Activated T-cell treated with anti-CD3 and anti-CD28 coated beads, Interleukin-2, amount 50 U/mL, for 72 hours (primary cell): ENCODE results near the gene TAPBPL. TPM values are rescaled to one million over a fixed set of nuclear protein-coding genes. Genes with fewer than 3 reads are reported as not detected.

Experiments
- ATAC-seq, 2 donors: fragments of 150-1000 bp; cut with Tn5 transposase; replicated peaks in 1 of 2; 2 replicates each; pipeline ENCODE4 v1.10.0; 2021; ENCODE audit warnings: moderate library complexity in 2 of 2, mild to moderate bottlenecking in 1 of 2
- DNase-seq, 2 donors: peaks; one replicate each; pipeline ENCODE4 v3.0.0; 2021 to 2022; ENCODE audit warnings: mixed read lengths in 1 of 2
- H3K27ac Mint-ChIP-seq: one replicate; pipeline ENCODE4 v1.8.0; 2022; ENCODE audit warnings: mild to moderate bottlenecking, moderate library complexity, mixed read lengths
- H3K27me3 Mint-ChIP-seq: one replicate; pipeline ENCODE4 v1.8.0; 2022; ENCODE audit warnings: low read depth, mixed read lengths
- H3K36me3 Mint-ChIP-seq, 2 donors: one replicate each; pipeline ENCODE4 v1.8.0; 2022; ENCODE audit warnings: mixed read lengths in 2 of 2, mild to moderate bottlenecking in 1 of 2; ENCODE audit not compliant: insufficient read depth in 2 of 2
- H3K4me1 Mint-ChIP-seq: one replicate; pipeline ENCODE4 v1.8.0; 2022; ENCODE audit warnings: low read depth, mixed read lengths
- H3K4me3 Mint-ChIP-seq, 2 donors: one replicate each; pipeline ENCODE4 v1.8.0; 2022; ENCODE audit warnings: mild to moderate bottlenecking in 2 of 2, mixed read lengths in 2 of 2, moderate library complexity in 2 of 2
- H3K9me3 Mint-ChIP-seq, 2 donors: one replicate each; pipeline ENCODE4 v1.8.0; 2022; ENCODE audit warnings: mixed read lengths in 2 of 2
- total RNA-seq, 2 donors: library from RNA; stranded (reverse); gene quantifications; one replicate each; pipeline ENCODE4 v1.2.3, GENCODE V29; 2022

TAPBPL gene
- total RNA-seq, 2 donors from 2014 or later, result 26.0 to 29.6 TPM

- peak overlapping the region; percentile 91 for H3K27ac Mint-ChIP-seq
- ATAC-seq (peak; percentile 79 to 82), DNase-seq (peak; percentile 66 to 80)
- H3K36me3 Mint-ChIP-seq, result peaks cover 9 to 20% of the 10 kb centered on the region in 2 donors
- no peaks in the 10 kb centered on the region for H3K9me3 Mint-ChIP-seq
- no peaks in the 10 kb centered on the region for H3K27me3 Mint-ChIP-seq
- H3K4me1 Mint-ChIP-seq, result peaks cover 88% of the 10 kb centered on the region
- H3K4me3 Mint-ChIP-seq, result peak overlapping the region; percentile 94 to 99
Measured at GRCh38 chr12:6443361-6443983, 8.4 kb upstream of the TAPBPL start.

GRCh38 chr12:6444031-6444430, 7.8 kb upstream of the TAPBPL start:
- no peaks in the 10 kb centered on the region for H3K9me3 Mint-ChIP-seq
- no peak for DNase-seq
- H3K4me1 Mint-ChIP-seq, result peaks cover 83% of the 10 kb centered on the region
- H3K36me3 Mint-ChIP-seq, result peaks cover 9 to 20% of the 10 kb centered on the region in 2 donors
- peak; percentile 35 to 39 for ATAC-seq
- H3K27ac Mint-ChIP-seq, result peak overlapping the region; percentile 91
- H3K4me3 Mint-ChIP-seq, result peak overlapping the region; percentile 94 to 99
- H3K27me3 Mint-ChIP-seq, result no peaks in the 10 kb centered on the region

- Mint-ChIP-seq H3K9me3 (no peaks in the 10 kb centered on the region), H3K36me3 (peaks cover 9 to 20% of the 10 kb centered on the region in 2 donors), H3K27ac (peak within 1 kb of the TSS; percentile 93), H3K4me1 (peaks cover 84% of the 10 kb centered on the region), H3K4me3 (peak within 1 kb of the TSS; percentile 94 to 99), H3K27me3 (no peaks in the 10 kb centered on the region)
- peak in 1 of 2 donors; percentile 23 for DNase-seq
- peak; percentile 13 to 28 for ATAC-seq
Measured at GRCh38 chr12:6444704-6445688, 6.8 kb upstream of the TAPBPL start, which contains the start of gene CD27. CD27 (plus strand) TSS chr12:6444955; CDS start chr12:6445096, 141 bp downstream.

- Mint-ChIP-seq H3K4me3 (peak overlapping the region; percentile 100), H3K27me3 (no peaks in the 10 kb centered on the region), H3K27ac (peak overlapping the region; percentile 99), H3K36me3 (peaks cover 18 to 38% of the 10 kb centered on the region in 2 donors), H3K9me3 (no peaks in the 10 kb centered on the region), H3K4me1 (peaks cover 86% of the 10 kb centered on the region)
- ATAC-seq, result no peak
- DNase-seq, result no peak
Measured at GRCh38 chr12:6450091-6450868, 1.6 kb upstream of the TAPBPL start.

- Mint-ChIP-seq H3K27me3 (no peaks in the 10 kb centered on the region), H3K4me1 (peaks cover 85% of the 10 kb centered on the region), H3K9me3 (no peaks in the 10 kb centered on the region), H3K27ac (peak overlapping the region; percentile 99), H3K4me3 (peak overlapping the region; percentile 100), H3K36me3 (peaks cover 14 to 34% of the 10 kb centered on the region in 2 donors)
- DNase-seq (peak in 1 of 2 donors; percentile 36), ATAC-seq (peak; percentile 6 to 8)
Measured at GRCh38 chr12:6450869-6451347, 934 bp upstream of the TAPBPL start.

- ATAC-seq (peak in 1 of 2 donors; percentile 4), DNase-seq (no peak)
- H3K27me3 Mint-ChIP-seq, result no peaks in the 10 kb centered on the region
- H3K4me1 Mint-ChIP-seq, result peaks cover 85% of the 10 kb centered on the region
- H3K36me3 Mint-ChIP-seq, result peaks cover 14 to 40% of the 10 kb centered on the region in 2 donors
- H3K4me3 Mint-ChIP-seq, result peak overlapping the region; percentile 100
- no peaks in the 10 kb centered on the region for H3K9me3 Mint-ChIP-seq
- H3K27ac Mint-ChIP-seq, result peak overlapping the region; percentile 99
Measured at GRCh38 chr12:6452245-6452943, 552 bp downstream of the TAPBPL start.

GRCh38 chr12:6452944-6453630, 1.2 kb downstream of the TAPBPL start:
- Mint-ChIP-seq H3K4me3 (peak overlapping the region; percentile 100), H3K27me3 (no peaks in the 10 kb centered on the region), H3K9me3 (no peaks in the 10 kb centered on the region), H3K4me1 (peaks cover 82% of the 10 kb centered on the region), H3K36me3 (peaks cover 11 to 42% of the 10 kb centered on the region in 2 donors), H3K27ac (peak overlapping the region; percentile 99)
- DNase-seq (peak in 1 of 2 donors; percentile 34), ATAC-seq (peak in 1 of 2 donors; percentile 52)

GRCh38 chr12:6457220-6457945, 5.5 kb downstream of the TAPBPL start:
- no peaks in the 10 kb centered on the region for H3K9me3 Mint-ChIP-seq
- peak overlapping the region; percentile 83 for H3K27ac Mint-ChIP-seq
- H3K4me3 Mint-ChIP-seq, result no peak overlapping the region

GRCh38 chr12:6458281-6459003, 6.6 kb downstream of the TAPBPL start:
- DNase-seq (no peak), ATAC-seq (no peak)
- no peak overlapping the region for H3K4me3 Mint-ChIP-seq
- H3K27me3 Mint-ChIP-seq, result no peaks in the 10 kb centered on the region
- H3K36me3 Mint-ChIP-seq, result peaks cover 23 to 63% of the 10 kb centered on the region in 2 donors
- H3K4me1 Mint-ChIP-seq, result peaks cover 91% of the 10 kb centered on the region
- H3K9me3 Mint-ChIP-seq, result no peaks in the 10 kb centered on the region
- peak overlapping the region; percentile 45 for H3K27ac Mint-ChIP-seq

More at GRCh38 chr12:6457220-6457945, 5.5 kb downstream of the TAPBPL start:
- DNase-seq (no peak), ATAC-seq (no peak)
- Mint-ChIP-seq H3K27me3 (no peaks in the 10 kb centered on the region), H3K36me3 (peaks cover 26 to 65% of the 10 kb centered on the region in 2 donors), H3K4me1 (peaks cover 91% of the 10 kb centered on the region)

- Mint-ChIP-seq H3K4me3 (peak overlapping the region in 1 of 2 donors; percentile 12), H3K27me3 (no peaks in the 10 kb centered on the region), H3K36me3 (peaks cover 22 to 61% of the 10 kb centered on the region in 2 donors), H3K4me1 (peaks cover 91% of the 10 kb centered on the region), H3K9me3 (no peaks in the 10 kb centered on the region), H3K27ac (peak overlapping the region; percentile 45)
- DNase-seq (no peak), ATAC-seq (no peak)
Measured at GRCh38 chr12:6459004-6459337, 7.1 kb downstream of the TAPBPL start.
